Measurements from ENCODE around the gene UBE2O. TPM values are rescaled to one million over a fixed set of nuclear protein-coding genes. Genes with fewer than 3 reads are reported as not detected.

Gene UBE2O
- polyA plus RNA-seq, 1 of the 3 experiments (the other 2 are of a cell fraction): 25.4 TPM

DNA sequence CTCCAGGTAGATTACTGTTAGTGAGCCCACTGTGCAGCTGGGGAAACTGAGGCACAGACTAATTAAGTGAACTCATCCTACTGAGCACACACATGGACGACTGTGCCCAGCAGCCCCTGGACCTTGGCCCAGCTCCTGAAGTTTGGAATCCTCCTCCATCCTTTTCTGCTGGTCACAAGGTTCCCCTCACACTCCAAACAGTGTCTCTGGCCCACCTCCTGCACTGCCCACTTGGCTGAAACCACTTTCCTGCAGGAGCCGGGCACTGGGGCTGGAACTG is 44.7 kb upstream of the UBE2O start (continued):
- TF ChIP-seq, protein P1, sequence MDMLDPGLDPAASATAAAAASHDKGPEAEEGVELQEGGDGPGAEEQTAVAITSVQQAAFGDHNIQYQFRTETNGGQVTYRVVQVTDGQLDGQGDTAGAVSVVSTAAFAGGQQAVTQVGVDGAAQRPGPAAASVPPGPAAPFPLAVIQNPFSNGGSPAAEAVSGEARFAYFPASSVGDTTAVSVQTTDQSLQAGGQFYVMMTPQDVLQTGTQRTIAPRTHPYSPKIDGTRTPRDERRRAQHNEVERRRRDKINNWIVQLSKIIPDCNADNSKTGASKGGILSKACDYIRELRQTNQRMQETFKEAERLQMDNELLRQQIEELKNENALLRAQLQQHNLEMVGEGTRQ (IDR thresholded peaks at IDR 0.05; ENCODE audit: borderline replicate concordance, low read depth, low read length): no peak
- TF ChIP-seq FOXJ3 (CRISPR knock-in tag; IDR thresholded peaks at IDR 0.05): no peak

DNA sequence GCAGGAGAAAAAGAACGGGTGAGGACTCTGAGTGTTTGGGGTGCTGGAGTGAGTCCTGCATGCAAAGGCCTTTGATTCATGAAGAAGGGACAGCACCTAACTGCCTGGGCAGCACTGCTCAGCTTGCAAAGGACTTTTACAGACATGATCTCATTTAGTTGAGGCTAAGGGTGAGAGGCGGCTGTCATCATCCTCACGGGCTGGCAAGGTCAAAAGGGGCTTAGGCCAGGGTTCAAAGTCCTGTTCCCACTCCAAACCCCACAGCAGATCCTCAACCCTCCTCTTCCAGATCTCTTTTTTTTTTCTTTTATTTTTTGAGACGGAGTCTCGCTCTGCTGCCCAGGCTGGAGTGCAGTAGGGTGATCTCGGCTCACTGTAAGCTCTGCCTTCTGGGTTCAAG is 43.5 kb upstream of the UBE2O start:
- Histone ChIP-seq H2AFZ (ENCODE audit: low read depth) (no peak overlapping the region), H4K20me1 (ENCODE audit: insufficient read depth) (no peaks in the 10 kb centered on the region), H3K4me1 (ENCODE audit: control insufficient read depth in 1 of 2, insufficient read depth in 2 of 2, low read depth in 1 of 2, low read length in 1 of 2) (peaks cover 27 to 81% of the 10 kb centered on the region in 2 experiments; a peak in 3 of 4 replicates), H3K9me2 (no peaks in the 10 kb centered on the region), H3K36me3 (replicated peaks in 1 of 2; ENCODE audit: control insufficient read depth in 1 of 2, insufficient read depth in 2 of 2, low read length in 1 of 2) (no peaks in the 10 kb centered on the region), H3K9ac (no peak overlapping the region), H3F3A (replicated peaks; ENCODE audit: insufficient read depth) (peaks cover 15% of the 10 kb centered on the region), H3K4me2 (no peak overlapping the region), H3K79me2 (ENCODE audit: insufficient read depth) (peaks cover 24% of the 10 kb centered on the region; the same call in 1 of the 2 replicates), H3K9me3 (no peaks in the 10 kb centered on the region), H3K4me3 (ENCODE audit: low read depth in 2 of 2, low read length in 1 of 2) (no peak overlapping the region), H3K27me3 (ENCODE audit: insufficient read depth) (no peaks in the 10 kb centered on the region), H3K27ac (ENCODE audit: low read depth in 2 of 2, low read length in 1 of 2) (no peak overlapping the region)
- ChIA-PET CTCF (interaction anchor here (0.8 to 56.8 kb wide), 6 partner anchors 7 to 748 kb away, joined by 3 to 1687 read pairs (median 39); partner anchors contain the start of genes AANAT, RHBDF2 and UBE2O), POLR2A (no interaction called here)
- WGBS (ENCODE audit: low lambda C conversion rate): 97% methylated on average over 6 of the region's 6 CpGs
- DNase-seq: no peak
- TF ChIP-seq RFX5 (IDR thresholded peaks at IDR 0.05; ENCODE audit: low read length): no peak
- no peak for TF ChIP-seq SIN3A (IDR thresholded peaks at IDR 0.05; ENCODE audit: borderline replicate concordance, low read depth, low read length)
- TF ChIP-seq, protein P2, sequence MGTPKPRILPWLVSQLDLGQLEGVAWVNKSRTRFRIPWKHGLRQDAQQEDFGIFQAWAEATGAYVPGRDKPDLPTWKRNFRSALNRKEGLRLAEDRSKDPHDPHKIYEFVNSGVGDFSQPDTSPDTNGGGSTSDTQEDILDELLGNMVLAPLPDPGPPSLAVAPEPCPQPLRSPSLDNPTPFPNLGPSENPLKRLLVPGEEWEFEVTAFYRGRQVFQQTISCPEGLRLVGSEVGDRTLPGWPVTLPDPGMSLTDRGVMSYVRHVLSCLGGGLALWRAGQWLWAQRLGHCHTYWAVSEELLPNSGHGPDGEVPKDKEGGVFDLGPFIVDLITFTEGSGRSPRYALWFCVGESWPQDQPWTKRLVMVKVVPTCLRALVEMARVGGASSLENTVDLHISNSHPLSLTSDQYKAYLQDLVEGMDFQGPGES (IDR thresholded peaks at IDR 0.05; ENCODE audit: low read depth, low read length): no peak
- TF ChIP-seq JUND (IDR thresholded peaks at IDR 0.05): no peak
- no peak for TF ChIP-seq POLR2AphosphoS5 (IDR thresholded peaks at IDR 0.05; ENCODE audit: low read depth, low read length)
- TF ChIP-seq MXI1 (IDR thresholded peaks at IDR 0.05; ENCODE audit: low read depth, low read length): no peak
- no peak for TF ChIP-seq TCF12 (IDR thresholded peaks at IDR 0.05)
- TF ChIP-seq EP300 (IDR thresholded peaks at IDR 0.05; ENCODE audit: borderline replicate concordance in 1 of 2, low read depth in 1 of 2, low read length in 1 of 2): no peak
- no peak for TF ChIP-seq SMC3 (IDR thresholded peaks at IDR 0.05; ENCODE audit: low read depth, low read length)
- no peak for TF ChIP-seq MEF2A (IDR thresholded peaks at IDR 0.05; ENCODE audit: borderline replicate concordance, low read depth)
- TF ChIP-seq, protein P3, sequence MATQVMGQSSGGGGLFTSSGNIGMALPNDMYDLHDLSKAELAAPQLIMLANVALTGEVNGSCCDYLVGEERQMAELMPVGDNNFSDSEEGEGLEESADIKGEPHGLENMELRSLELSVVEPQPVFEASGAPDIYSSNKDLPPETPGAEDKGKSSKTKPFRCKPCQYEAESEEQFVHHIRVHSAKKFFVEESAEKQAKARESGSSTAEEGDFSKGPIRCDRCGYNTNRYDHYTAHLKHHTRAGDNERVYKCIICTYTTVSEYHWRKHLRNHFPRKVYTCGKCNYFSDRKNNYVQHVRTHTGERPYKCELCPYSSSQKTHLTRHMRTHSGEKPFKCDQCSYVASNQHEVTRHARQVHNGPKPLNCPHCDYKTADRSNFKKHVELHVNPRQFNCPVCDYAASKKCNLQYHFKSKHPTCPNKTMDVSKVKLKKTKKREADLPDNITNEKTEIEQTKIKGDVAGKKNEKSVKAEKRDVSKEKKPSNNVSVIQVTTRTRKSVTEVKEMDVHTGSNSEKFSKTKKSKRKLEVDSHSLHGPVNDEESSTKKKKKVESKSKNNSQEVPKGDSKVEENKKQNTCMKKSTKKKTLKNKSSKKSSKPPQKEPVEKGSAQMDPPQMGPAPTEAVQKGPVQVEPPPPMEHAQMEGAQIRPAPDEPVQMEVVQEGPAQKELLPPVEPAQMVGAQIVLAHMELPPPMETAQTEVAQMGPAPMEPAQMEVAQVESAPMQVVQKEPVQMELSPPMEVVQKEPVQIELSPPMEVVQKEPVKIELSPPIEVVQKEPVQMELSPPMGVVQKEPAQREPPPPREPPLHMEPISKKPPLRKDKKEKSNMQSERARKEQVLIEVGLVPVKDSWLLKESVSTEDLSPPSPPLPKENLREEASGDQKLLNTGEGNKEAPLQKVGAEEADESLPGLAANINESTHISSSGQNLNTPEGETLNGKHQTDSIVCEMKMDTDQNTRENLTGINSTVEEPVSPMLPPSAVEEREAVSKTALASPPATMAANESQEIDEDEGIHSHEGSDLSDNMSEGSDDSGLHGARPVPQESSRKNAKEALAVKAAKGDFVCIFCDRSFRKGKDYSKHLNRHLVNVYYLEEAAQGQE (IDR thresholded peaks at IDR 0.05; ENCODE audit: low read depth, low read length): no peak
- no peak for TF ChIP-seq ELF1 (IDR thresholded peaks at IDR 0.05)
- no peak for TF ChIP-seq GABPA (IDR thresholded peaks at IDR 0.05; ENCODE audit: low read depth)
- TF ChIP-seq, protein P4, sequence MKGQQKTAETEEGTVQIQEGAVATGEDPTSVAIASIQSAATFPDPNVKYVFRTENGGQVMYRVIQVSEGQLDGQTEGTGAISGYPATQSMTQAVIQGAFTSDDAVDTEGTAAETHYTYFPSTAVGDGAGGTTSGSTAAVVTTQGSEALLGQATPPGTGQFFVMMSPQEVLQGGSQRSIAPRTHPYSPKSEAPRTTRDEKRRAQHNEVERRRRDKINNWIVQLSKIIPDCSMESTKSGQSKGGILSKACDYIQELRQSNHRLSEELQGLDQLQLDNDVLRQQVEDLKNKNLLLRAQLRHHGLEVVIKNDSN (IDR thresholded peaks at IDR 0.05; ENCODE audit: borderline replicate concordance, low read depth): no peak
- TF ChIP-seq FOXM1 (IDR thresholded peaks at IDR 0.05; ENCODE audit: low read depth): no peak
- TF ChIP-seq TAF1 (IDR thresholded peaks at IDR 0.05; ENCODE audit: borderline replicate concordance, low read depth, low read length): no peak

Measured in SK-N-SH (cell line).